Liver (tissue), 9 donors: ENCODE measurements around the gene MTPN. TPM values are rescaled to one million over a fixed set of nuclear protein-coding genes. Genes with fewer than 3 reads are reported as not detected.

Experiments used
- DNase-seq: peaks from one replicate; pipeline ENCODE4 v3.0.0-alpha.2; 2017; ENCODE audit warnings: low spot score
- H3K27ac ChIP-seq, 2 donors: one replicate each; pipeline ENCODE4 v1.7.0; 2013; ENCODE audit warnings: inconsistent platforms in 2 of 2, low read length in 2 of 2, control low read depth in 1 of 2, low read depth in 1 of 2, mild to moderate bottlenecking in 1 of 2
- H3K27me3 ChIP-seq, 4 donors: one replicate each; pipeline versions ENCODE4 v1.6.1 to v1.7.0; 2013; ENCODE audit warnings: low read length in 3 of 4, inconsistent platforms in 1 of 4, mild to moderate bottlenecking in 1 of 4, moderate library complexity in 1 of 4; ENCODE audit not compliant: control insufficient read depth in 4 of 4, insufficient read depth in 4 of 4
- H3K36me3 ChIP-seq, 4 donors: one replicate each; pipeline versions ENCODE4 v1.6.1 to v1.7.0; 2013; ENCODE audit warnings: low read length in 3 of 4, mild to moderate bottlenecking in 3 of 4, low read depth in 1 of 4, moderate library complexity in 1 of 4; ENCODE audit not compliant: control insufficient read depth in 4 of 4, insufficient read depth in 3 of 4
- H3K4me1 ChIP-seq, 4 donors: one replicate each; pipeline versions ENCODE4 v1.6.1 to v1.7.0; 2013; ENCODE audit warnings: low read length in 3 of 4, mild to moderate bottlenecking in 3 of 4, moderate library complexity in 1 of 4; ENCODE audit not compliant: control insufficient read depth in 4 of 4, insufficient read depth in 4 of 4
- H3K4me3 ChIP-seq, 3 donors: one replicate each; pipeline versions ENCODE4 v1.6.1 to v1.7.0; 2013; ENCODE audit warnings: low read length in 3 of 3, control low read depth in 1 of 3, low read depth in 1 of 3, mild to moderate bottlenecking in 1 of 3
- H3K9ac ChIP-seq, 2 donors: one replicate each; pipeline ENCODE4 v1.7.0; 2013; ENCODE audit warnings: low read length in 2 of 2, mild to moderate bottlenecking in 2 of 2, moderate library complexity in 2 of 2, control low read depth in 1 of 2, low read depth in 1 of 2
- H3K9me3 ChIP-seq, 4 donors: one replicate each; pipeline versions ENCODE4 v1.6.1 to v1.7.0; 2013; ENCODE audit warnings: low read length in 3 of 4; ENCODE audit not compliant: control insufficient read depth in 4 of 4
- ATF3 ChIP-seq: IDR thresholded peaks from 2 replicates; pipeline ENCODE4 v1.6.1; 2016; ENCODE audit warnings: antibody characterized with exemption
- FOXA1 ChIP-seq: IDR thresholded peaks from 2 replicates; pipeline ENCODE4 v1.6.1; 2016; ENCODE audit warnings: antibody characterized with exemption
- FOXA2 ChIP-seq: IDR thresholded peaks from 2 replicates; pipeline ENCODE4 v1.6.1; 2016; ENCODE audit warnings: antibody characterized with exemption
- GABPA ChIP-seq, 2 donors: IDR thresholded peaks in 1 of 2; conservative IDR thresholded peaks in 1 of 2; 2 replicates each; pipeline ENCODE4 v1.6.1; 2016; ENCODE audit warnings: antibody characterized with exemption in 2 of 2, mild to moderate bottlenecking in 1 of 2, moderate library complexity in 1 of 2
- HNF4A ChIP-seq, 2 donors: conservative IDR thresholded peaks; 2 replicates each; pipeline ENCODE4 v1.6.1; 2016; ENCODE audit warnings: antibody characterized with exemption in 2 of 2, mild to moderate bottlenecking in 2 of 2
- JUND ChIP-seq, 2 donors: IDR thresholded peaks; 2 replicates each; pipeline ENCODE4 v1.6.1; 2016; ENCODE audit warnings: antibody characterized with exemption in 2 of 2
- MAX ChIP-seq: IDR thresholded peaks from 2 replicates; pipeline ENCODE4 v1.6.1; 2016; ENCODE audit warnings: antibody characterized with exemption
- NR2F2 ChIP-seq: IDR thresholded peaks from 2 replicates; pipeline ENCODE4 v1.6.1; 2016; ENCODE audit warnings: antibody characterized with exemption
- RAD21 ChIP-seq, 2 donors: IDR thresholded peaks; 2 replicates each; pipeline ENCODE4 v1.6.1; 2016; ENCODE audit warnings: antibody characterized with exemption in 2 of 2, mild to moderate bottlenecking in 2 of 2
- REST ChIP-seq: IDR thresholded peaks from 2 replicates; pipeline ENCODE4 v1.6.1; 2016; ENCODE audit warnings: antibody characterized with exemption, mild to moderate bottlenecking
- RXRA ChIP-seq, 2 donors: IDR thresholded peaks; 2 replicates each; pipeline ENCODE4 v1.6.1; 2017 to 2018; ENCODE audit warnings: antibody characterized with exemption in 2 of 2, mild to moderate bottlenecking in 1 of 2
- SP1 ChIP-seq: IDR thresholded peaks from 2 replicates; pipeline ENCODE4 v1.6.1; 2018; ENCODE audit warnings: antibody characterized with exemption, mild to moderate bottlenecking
- TAF1 ChIP-seq: conservative IDR thresholded peaks from 2 replicates; pipeline ENCODE4 v1.6.1; 2016; ENCODE audit warnings: antibody characterized with exemption, mild to moderate bottlenecking
- YY1 ChIP-seq: IDR thresholded peaks from 2 replicates; pipeline ENCODE4 v1.6.1; 2016; ENCODE audit warnings: antibody characterized with exemption, mild to moderate bottlenecking
- WGBS: extraction: QIAGEN DNeasy Blood & Tissue Kit; methylation state at CpG from one replicate; pipeline ENCODE4 v1.1.7; 2013; 5-methylcytosine and 5-hydroxymethylcytosine counted together
- polyA plus RNA-seq, 2 donors: library from polyadenylated mRNA; stranded (reverse) in 1 of 2; unstranded in 1 of 2; fragments of 200-250 nt in 1 of 2; fragments of >200 nt in 1 of 2; fragmentation: Nextera tagmentation in 1 of 2; extraction: Ambion mirVana in 1 of 2; gene quantifications; one replicate each; pipeline versions ENCODE4 v1.2.1 to v1.2.3, GENCODE V29; 2013 to 2015
- total RNA-seq, 2 donors: library from RNA; depleted of rRNA; stranded (reverse); fragments of >200 nt; gene quantifications; one replicate each; pipeline ENCODE4 v1.2.3, GENCODE V29; 2014
- TF ChIP-seq, protein P1 (sequence below): fragments of 150-350 bp; IDR thresholded peaks from 2 replicates; pipeline ENCODE4 v1.5.1; 2017; ENCODE audit warnings: improper control_type of control experiment, low read depth, low read length; ENCODE audit not compliant: missing input control
- donor health status: healthy.
- donor health status: healthy.
- donor health status: healthy.
- donor health status: healthy.
- donor health status: healthy.

The MTPN gene
- total and polyA plus RNA-seq, 4 donors, result 24.8 to 88.3 (median 32.8) TPM

GRCh38 chr7:135933509-135934188 lies 43.5 kb downstream of the MTPN start:
- Histone ChIP-seq H3K4me3 (no peak overlapping the region), H3K4me1 (peaks cover 0 to 4% (median 0%) of the 10 kb centered on the region in 4 donors), H3K36me3 (peaks cover 0 to 4% (median 2%) of the 10 kb centered on the region in 4 donors), H3K27ac (no peak overlapping the region), H3K27me3 (no peaks in the 10 kb centered on the region), H3K9me3 (no peaks in the 10 kb centered on the region), H3K9ac (no peak overlapping the region)
- DNase-seq, result no peak
- TF ChIP-seq JUND (IDR thresholded peaks at IDR 0.05) (no peak), FOXA2 (no peak), SP1 (no peak)
- TF ChIP-seq, protein P1, sequence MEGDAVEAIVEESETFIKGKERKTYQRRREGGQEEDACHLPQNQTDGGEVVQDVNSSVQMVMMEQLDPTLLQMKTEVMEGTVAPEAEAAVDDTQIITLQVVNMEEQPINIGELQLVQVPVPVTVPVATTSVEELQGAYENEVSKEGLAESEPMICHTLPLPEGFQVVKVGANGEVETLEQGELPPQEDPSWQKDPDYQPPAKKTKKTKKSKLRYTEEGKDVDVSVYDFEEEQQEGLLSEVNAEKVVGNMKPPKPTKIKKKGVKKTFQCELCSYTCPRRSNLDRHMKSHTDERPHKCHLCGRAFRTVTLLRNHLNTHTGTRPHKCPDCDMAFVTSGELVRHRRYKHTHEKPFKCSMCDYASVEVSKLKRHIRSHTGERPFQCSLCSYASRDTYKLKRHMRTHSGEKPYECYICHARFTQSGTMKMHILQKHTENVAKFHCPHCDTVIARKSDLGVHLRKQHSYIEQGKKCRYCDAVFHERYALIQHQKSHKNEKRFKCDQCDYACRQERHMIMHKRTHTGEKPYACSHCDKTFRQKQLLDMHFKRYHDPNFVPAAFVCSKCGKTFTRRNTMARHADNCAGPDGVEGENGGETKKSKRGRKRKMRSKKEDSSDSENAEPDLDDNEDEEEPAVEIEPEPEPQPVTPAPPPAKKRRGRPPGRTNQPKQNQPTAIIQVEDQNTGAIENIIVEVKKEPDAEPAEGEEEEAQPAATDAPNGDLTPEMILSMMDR, result no peak
- WGBS, result 87% methylated on average over 2 of the region's 2 CpGs

- Histone ChIP-seq H3K9ac (no peak overlapping the region), H3K9me3 (no peaks in the 10 kb centered on the region), H3K27me3 (no peaks in the 10 kb centered on the region), H3K36me3 (peaks cover 0 to 6% (median 4%) of the 10 kb centered on the region in 4 donors), H3K4me1 (peaks cover 0 to 4% (median 0%) of the 10 kb centered on the region in 4 donors), H3K4me3 (no peak overlapping the region), H3K27ac (no peak overlapping the region)
- WGBS, result 89% methylated on average over 5 of the region's 5 CpGs
- DNase-seq, result no peak
- TF ChIP-seq HNF4A (conservative IDR thresholded peaks at IDR 0.05), result no peak
- no peak for TF ChIP-seq GABPA (IDR thresholded peaks at IDR 0.05 in 1 of 2, conservative IDR thresholded peaks at IDR 0.05 in 1 of 2)
- no peak for TF ChIP-seq FOXA2
- TF ChIP-seq RAD21 (IDR thresholded peaks at IDR 0.05), result no peak
- no peak for TF ChIP-seq MAX
- TF ChIP-seq SP1, result no peak
- TF ChIP-seq RXRA (IDR thresholded peaks at IDR 0.05), result no peak
- TF ChIP-seq ATF3, result no peak
- no peak for TF ChIP-seq FOXA1
- no peak for TF ChIP-seq YY1
- TF ChIP-seq, protein P1, result no peak
- no peak for TF ChIP-seq NR2F2
- no peak for TF ChIP-seq JUND (IDR thresholded peaks at IDR 0.05)
- no peak for TF ChIP-seq TAF1
- TF ChIP-seq REST, result no peak
Measured at GRCh38 chr7:135932131-135932530, 45.0 kb downstream of the MTPN start.
